NOMO-1 treated with DMSO at 0.1 percent for 48 hours (cell line): ENCODE results near the gene RPL9.
"Not testable (repeated sequence)": the region's sequence is repeated elsewhere in the genome, so short reads cannot be mapped to it uniquely, and the experiment has no call there.

Experiments used
- DNase-seq: peaks from one replicate; lab custom pipeline; 2025; ENCODE audit not compliant: unreplicated experiment; lab: John Stamatoyannopoulos, UW

RPL9 gene

GRCh38 chr4:39427520-39428114 lies 31.1 kb downstream of the RPL9 start:
- DNase-seq, result no peak

GRCh38 chr4:39426728-39427127 lies 32.0 kb downstream of the RPL9 start:
- DNase-seq, result no peak

- DNase-seq, result not testable (repeated sequence)
Observed at GRCh38 chr4:39425297-39425696, 33.4 kb downstream of the RPL9 start.

GRCh38 chr4:39422247-39422646 lies 36.5 kb downstream of the RPL9 start:
- DNase-seq, result no peak

GRCh38 chr4:39415678-39416283 lies 42.9 kb downstream of the RPL9 start:
- DNase-seq, result no peak

GRCh38 chr4:39411561-39411960 lies 47.2 kb downstream of the RPL9 start:
- DNase-seq, result not testable (repeated sequence)

- no peak for DNase-seq
Observed at GRCh38 chr4:39410415-39410814, 48.3 kb downstream of the RPL9 start.

GRCh38 chr4:39407584-39407885 lies 51.2 kb downstream of the RPL9 start:
- no peak for DNase-seq

GRCh38 chr4:39406763-39407583 lies 51.7 kb downstream of the RPL9 start, which contains the start of gene KLB:
Gene KLB, plus strand, starts transcription at chr4:39406930. Its CDS starts 20 bp downstream, at chr4:39406950.
- no peak for DNase-seq
